ENCODE results near the gene ARHGAP8. TPM values are rescaled to one million over a fixed set of nuclear protein-coding genes. Genes with fewer than 3 reads are reported as not detected.

Gene ARHGAP8
- total RNA-seq, 2 donors from 2014 or later = 12.2 to 15.2 TPM

DNA sequence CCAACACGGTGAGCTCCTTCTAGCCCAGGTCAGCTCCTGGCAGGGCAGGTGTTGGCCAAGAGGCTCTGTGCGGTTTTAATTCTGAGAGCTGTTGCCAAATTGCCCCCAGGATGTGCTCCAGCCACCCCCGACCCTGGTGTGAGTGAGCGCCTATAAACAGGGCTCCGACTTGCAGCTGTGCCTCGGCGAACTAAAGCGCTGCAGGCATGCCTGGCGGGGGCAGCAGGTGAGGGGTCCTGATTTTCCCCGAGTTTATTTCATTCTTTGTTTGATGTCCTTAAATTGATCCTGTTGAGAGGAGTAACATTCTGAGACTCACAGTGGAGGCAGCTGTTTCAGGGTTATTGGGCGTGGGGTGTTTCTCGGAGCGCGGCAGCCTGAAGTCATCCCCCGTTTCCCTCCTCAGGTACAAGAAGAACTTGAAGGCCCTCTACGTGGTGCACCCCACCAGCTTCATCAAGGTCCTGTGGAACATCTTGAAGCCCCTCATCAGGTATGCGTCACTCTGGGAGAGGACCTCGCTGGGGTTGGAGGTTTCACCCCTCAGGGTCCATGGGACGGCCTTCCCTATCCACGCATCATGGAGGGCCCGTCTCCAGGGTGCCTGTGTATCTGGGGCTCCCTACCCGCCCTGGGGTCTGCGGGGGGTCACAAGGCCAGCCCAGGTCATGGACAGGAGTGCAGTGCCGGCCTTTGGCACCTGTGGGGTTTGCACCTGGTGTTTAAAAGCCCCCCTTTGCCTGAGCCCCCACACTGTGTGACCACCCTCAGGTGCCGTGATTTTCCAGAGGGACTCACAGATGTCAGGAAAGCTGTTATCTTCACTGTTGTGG is 62.1 kb downstream of the ARHGAP8 start:
- H3K27me3 ChIP-seq = no peaks in the 10 kb centered on the region
- WGBS, 2 donors = 87 to 92% methylated on average over 9 to 25 of the region's 25 CpGs
- no peak for DNase-seq
- H3K4me3 ChIP-seq = no peak overlapping the region
- H3K4me1 ChIP-seq = no peaks in the 10 kb centered on the region
- no peaks in the 10 kb centered on the region for H3K36me3 ChIP-seq (replicated peaks in 1 of 2; ENCODE audit: insufficient read depth in 1 of 2, low read depth in 2 of 2)
- H3K9me3 ChIP-seq = no peaks in the 10 kb centered on the region
- intact Hi-C loops (cut with DNase I) = no loop called here
- ATAC-seq = no peak
- no peak overlapping the region for H3K27ac ChIP-seq
- TF ChIP-seq, protein P1, sequence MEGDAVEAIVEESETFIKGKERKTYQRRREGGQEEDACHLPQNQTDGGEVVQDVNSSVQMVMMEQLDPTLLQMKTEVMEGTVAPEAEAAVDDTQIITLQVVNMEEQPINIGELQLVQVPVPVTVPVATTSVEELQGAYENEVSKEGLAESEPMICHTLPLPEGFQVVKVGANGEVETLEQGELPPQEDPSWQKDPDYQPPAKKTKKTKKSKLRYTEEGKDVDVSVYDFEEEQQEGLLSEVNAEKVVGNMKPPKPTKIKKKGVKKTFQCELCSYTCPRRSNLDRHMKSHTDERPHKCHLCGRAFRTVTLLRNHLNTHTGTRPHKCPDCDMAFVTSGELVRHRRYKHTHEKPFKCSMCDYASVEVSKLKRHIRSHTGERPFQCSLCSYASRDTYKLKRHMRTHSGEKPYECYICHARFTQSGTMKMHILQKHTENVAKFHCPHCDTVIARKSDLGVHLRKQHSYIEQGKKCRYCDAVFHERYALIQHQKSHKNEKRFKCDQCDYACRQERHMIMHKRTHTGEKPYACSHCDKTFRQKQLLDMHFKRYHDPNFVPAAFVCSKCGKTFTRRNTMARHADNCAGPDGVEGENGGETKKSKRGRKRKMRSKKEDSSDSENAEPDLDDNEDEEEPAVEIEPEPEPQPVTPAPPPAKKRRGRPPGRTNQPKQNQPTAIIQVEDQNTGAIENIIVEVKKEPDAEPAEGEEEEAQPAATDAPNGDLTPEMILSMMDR (IDR thresholded peaks at IDR 0.05) = no peak
- no peak for TF ChIP-seq POLR2A (IDR thresholded peaks at IDR 0.05)

GRCh38 chr22:44815099-44816070 is 63.0 kb downstream of the ARHGAP8 start:
- no peak for TF ChIP-seq POLR2A (IDR thresholded peaks at IDR 0.05)
- TF ChIP-seq, protein P1 (IDR thresholded peaks at IDR 0.05) = no peak
- H3K27ac ChIP-seq = no peak overlapping the region
- ATAC-seq (no peak), DNase-seq (no peak)
- no peak overlapping the region for H3K4me3 ChIP-seq
- 86 to 89% methylated on average over 16 to 22 of the region's 27 CpGs for WGBS, 2 donors
- H3K27me3 ChIP-seq = no peaks in the 10 kb centered on the region
- no peaks in the 10 kb centered on the region for H3K36me3 ChIP-seq (replicated peaks in 1 of 2; ENCODE audit: insufficient read depth in 1 of 2, low read depth in 2 of 2)
- intact Hi-C loops (cut with DNase I) = no loop called here
- peaks cover 2% of the 10 kb centered on the region for H3K4me1 ChIP-seq
- H3K9me3 ChIP-seq = no peaks in the 10 kb centered on the region

DNA sequence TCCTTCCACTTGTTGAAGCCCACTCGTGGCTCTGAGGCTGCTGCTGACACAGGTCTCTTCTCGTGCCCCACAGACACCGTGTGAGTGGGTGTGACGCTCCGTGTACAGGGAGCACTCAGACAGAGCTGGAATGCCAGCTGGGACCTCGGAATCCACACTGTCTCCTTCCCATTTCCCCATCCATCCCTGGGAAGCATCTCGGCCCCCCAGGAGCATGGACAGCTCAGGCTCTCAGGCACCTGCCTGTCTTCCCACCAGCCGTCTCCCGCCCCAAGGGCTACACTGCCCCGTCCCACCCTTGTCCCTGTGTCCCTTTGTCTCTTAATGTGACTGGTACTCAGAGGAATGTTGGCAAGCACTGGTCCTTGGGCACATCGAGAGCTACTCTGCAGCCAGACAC is 63.8 kb downstream of the ARHGAP8 start:
- WGBS, 2 donors = 81 to 93% methylated on average over 9 to 11 of the region's 11 CpGs
- intact Hi-C loops (cut with DNase I) = no loop called here
- ATAC-seq = no peak
- H3K4me3 ChIP-seq = no peak overlapping the region
- DNase-seq = no peak
- H3K27me3 ChIP-seq = no peaks in the 10 kb centered on the region
- H3K4me1 ChIP-seq = peaks cover 6% of the 10 kb centered on the region
- H3K9me3 ChIP-seq = no peaks in the 10 kb centered on the region
- TF ChIP-seq, protein P1 (IDR thresholded peaks at IDR 0.05) = no peak
- no peak for TF ChIP-seq POLR2A (IDR thresholded peaks at IDR 0.05)
- no peaks in the 10 kb centered on the region for H3K36me3 ChIP-seq (replicated peaks in 1 of 2; ENCODE audit: insufficient read depth in 1 of 2, low read depth in 2 of 2)
- no peak overlapping the region for H3K27ac ChIP-seq

DNA sequence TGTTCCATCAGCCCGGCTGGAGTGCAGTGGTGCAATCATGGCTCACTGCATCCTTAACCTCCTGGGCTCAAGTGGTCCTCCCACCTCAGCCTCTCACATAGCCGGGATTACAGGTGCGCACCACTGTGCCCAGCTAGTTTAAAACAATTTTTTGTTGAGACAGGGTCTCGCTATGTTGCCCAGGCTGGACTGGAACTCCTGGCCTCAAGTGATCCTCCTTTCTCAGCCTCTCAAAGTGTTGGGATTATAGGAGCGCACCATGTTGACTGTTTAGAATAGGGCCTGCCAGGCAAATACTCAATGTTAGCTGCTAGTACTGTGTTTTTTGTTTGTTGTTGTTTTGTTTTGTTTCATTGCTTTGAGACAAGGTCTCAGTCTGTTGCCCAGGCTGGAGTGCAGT is 66.4 kb downstream of the ARHGAP8 start:
- no peak for TF ChIP-seq POLR2A (IDR thresholded peaks at IDR 0.05)
- Histone ChIP-seq H3K36me3 (replicated peaks in 1 of 2; ENCODE audit: insufficient read depth in 1 of 2, low read depth in 2 of 2) (peaks cover 0 to 2% of the 10 kb centered on the region in 2 donors), H3K27me3 (no peaks in the 10 kb centered on the region), H3K27ac (no peak overlapping the region), H3K4me3 (no peak overlapping the region), H3K4me1 (peaks cover 6% of the 10 kb centered on the region), H3K9me3 (no peaks in the 10 kb centered on the region)
- ATAC-seq (no peak), DNase-seq (no peak)
- intact Hi-C loops (cut with DNase I) = no loop called here
- WGBS, 2 donors = 96 to 97% methylated on average over 5 of the region's 5 CpGs

Measured in body of pancreas (tissue), 4 donors.